ENCODE results near the gene SLC22A7.

The SLC22A7 gene

DNA sequence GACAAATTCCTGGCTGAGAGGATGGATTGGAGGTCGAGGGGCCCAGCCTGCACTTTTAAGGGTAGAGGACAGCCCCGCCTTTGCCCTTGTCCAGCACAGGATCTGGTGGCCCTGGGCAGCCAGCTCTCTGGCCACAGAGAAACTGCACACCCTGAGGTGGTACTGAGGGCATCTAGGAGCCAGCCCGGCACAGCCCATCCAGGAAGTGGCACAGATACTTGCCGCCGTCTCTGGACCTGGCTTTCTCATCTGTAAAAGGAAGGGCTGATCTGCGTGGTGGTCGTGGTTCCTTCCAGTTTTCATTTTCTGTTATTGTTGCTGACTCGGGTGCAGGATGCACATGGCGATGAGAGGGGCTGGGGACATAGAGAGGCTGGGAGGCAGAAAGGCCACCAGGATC is 16.0 kb upstream of the SLC22A7 start:
- no peak for DNase-seq (ENCODE audit: low read depth, low spot score)
- no peak overlapping the region for H3K27ac ChIP-seq

DNA sequence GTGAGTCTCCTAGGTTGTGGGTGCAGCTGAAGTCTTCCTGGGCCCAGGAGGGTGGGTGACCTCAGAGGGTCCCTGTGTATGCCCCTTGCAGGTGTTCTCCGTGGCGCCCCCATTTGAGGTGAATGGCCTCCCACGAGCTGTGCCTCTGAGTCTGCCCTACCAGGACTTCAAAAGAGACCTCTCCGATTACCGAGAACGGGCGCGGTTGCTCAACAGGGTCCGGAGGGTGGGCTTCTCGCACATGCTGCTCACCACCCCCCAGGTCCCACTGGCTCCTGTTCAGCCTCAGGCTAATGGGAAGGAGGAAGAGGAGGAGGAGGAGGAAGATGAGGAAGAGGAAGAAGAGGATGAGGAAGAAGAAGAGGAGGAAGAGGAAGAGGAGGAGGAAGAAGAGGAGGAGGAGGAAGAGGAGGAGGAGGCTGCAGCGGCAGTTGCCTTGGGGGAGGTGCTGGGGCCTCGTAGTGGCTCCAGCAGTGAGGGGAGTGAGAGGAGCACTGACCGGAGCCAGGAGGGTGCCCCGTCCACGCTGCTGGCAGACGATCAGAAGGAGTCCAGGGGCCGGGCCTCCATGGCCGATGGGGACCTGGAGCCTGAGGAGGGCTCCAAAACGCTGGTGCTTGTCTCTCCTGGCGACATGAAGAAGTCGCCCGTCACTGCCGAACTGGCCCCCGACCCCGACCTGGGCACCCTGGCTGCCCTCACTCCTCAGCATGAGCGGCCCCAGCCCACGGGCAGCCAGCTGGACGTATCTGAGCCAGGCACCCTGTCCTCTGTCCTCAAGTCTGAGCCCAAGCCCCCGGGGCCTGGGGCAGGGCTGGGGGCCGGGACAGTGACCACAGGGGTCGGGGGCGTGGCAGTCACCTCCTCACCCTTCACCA is 15.2 kb upstream of the SLC22A7 start:
- DNase-seq (ENCODE audit: low read depth, low spot score), result no peak
- no peak overlapping the region for H3K27ac ChIP-seq

DNA sequence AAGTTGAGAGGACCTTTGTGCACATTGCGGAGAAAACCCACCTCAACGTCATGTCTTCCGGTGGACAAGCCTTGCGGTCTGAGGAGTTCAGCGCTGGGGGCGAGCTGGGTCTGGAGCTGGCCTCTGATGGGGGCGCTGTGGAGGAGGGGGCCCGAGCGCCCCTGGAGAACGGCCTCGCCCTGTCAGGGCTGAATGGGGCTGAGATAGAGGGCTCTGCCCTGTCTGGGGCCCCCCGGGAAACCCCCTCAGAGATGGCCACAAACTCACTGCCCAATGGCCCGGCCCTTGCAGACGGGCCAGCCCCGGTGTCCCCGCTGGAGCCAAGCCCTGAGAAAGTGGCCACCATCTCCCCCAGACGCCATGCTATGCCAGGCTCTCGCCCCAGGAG is 14.6 kb upstream of the SLC22A7 start:
- DNase-seq (ENCODE audit: low read depth, low spot score), result no peak
- H3K27ac ChIP-seq, result no peak overlapping the region

DNA sequence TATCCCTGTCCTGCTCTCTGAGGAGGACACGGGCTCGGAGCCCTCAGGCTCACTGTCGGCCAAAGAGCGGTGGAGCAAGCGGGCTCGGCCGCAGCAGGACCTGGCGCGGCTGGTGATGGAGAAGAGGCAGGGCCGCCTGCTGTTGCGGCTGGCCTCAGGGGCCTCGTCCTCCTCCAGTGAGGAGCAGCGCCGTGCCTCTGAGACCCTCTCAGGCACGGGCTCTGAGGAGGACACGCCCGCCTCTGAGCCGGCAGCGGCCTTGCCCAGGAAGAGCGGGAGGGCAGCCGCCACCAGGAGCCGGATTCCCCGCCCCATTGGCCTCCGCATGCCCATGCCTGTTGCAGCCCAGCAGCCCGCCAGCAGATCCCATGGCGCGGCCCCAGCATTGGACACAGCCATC is 14.2 kb upstream of the SLC22A7 start:
- no peak for DNase-seq (ENCODE audit: low read depth, low spot score)
- H3K27ac ChIP-seq, result no peak overlapping the region

- DNase-seq (ENCODE audit: low read depth, low spot score), result no peak
- H3K27ac ChIP-seq, result no peak overlapping the region
Observed at GRCh38 chr6:43284991-43285781, 12.9 kb upstream of the SLC22A7 start.

DNA sequence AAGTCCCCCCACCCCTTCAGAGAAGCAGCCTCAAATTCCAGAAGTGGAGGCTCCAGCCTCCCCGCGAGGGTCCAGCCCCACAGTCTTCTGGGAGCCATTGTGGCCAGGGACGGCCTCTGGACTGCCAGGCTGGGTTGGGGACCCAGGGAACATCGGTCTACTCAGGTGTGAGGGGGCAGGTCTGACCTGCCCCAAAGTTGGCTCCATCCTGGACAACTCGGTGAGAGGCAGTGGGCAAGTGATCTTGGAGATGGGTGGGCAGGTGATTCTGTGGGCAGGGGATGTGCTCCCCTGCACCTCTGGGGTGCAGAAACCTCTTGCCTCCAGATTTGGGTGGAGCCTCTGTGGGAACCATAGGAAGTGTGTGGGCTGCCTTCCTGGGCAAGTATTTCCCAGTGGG is 12.2 kb upstream of the SLC22A7 start:
- DNase-seq (ENCODE audit: low read depth, low spot score), result no peak
- H3K27ac ChIP-seq, result no peak overlapping the region

- no peak overlapping the region for H3K27ac ChIP-seq
- no peak for DNase-seq (ENCODE audit: low read depth, low spot score)
Observed at GRCh38 chr6:43286456-43286979, 11.5 kb upstream of the SLC22A7 start.

- no peak overlapping the region for H3K27ac ChIP-seq
- DNase-seq (ENCODE audit: low read depth, low spot score), result no peak
Observed at GRCh38 chr6:43286980-43287716, 10.9 kb upstream of the SLC22A7 start.

DNA sequence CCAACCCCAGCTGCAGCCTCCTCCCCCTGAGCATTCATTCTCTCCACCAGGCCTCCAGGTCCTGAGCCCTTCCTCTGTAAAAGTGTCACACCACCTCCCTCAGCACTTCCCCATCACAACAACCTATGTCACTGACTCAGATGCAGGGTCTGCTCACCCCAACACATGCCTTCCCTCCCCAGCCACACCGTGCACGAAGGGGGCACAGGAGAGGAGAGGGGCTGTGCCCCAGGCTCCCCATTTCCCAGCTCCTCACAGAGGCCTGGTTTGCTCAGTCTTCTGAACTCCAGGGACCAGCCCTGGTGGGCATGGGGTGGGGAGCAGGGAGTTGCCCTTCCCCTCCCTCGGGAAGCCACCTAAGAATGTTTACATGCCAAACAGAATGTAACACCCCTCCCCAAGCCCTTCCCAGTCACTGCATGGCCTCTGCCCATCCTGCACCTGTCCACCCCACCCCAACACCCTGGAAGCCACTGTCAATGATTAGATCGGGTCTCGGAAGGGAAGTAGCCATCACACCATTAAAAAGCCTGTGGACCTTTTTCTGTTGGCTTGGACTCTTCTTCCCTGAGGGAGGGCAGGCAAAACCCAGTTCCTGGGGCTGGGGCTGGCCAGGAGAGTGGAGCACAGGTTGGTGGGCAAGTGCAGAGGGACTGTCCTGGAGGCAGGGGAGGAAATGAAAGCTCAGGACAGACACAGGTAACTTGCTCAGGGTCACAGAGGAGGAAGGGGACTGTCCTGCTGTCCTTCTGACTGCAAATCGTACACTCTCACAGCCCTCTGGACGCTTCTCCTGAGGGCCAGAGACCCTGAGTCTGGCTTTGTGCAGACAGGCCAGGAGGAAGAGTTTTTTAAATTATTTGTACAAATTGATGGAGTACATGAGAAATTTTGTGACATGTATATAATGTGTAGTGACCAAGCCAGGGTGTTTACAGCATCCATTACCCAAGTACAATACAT is 10.1 kb upstream of the SLC22A7 start:
- no peak overlapping the region for H3K27ac ChIP-seq
- DNase-seq (ENCODE audit: low read depth, low spot score), result no peak

DNA sequence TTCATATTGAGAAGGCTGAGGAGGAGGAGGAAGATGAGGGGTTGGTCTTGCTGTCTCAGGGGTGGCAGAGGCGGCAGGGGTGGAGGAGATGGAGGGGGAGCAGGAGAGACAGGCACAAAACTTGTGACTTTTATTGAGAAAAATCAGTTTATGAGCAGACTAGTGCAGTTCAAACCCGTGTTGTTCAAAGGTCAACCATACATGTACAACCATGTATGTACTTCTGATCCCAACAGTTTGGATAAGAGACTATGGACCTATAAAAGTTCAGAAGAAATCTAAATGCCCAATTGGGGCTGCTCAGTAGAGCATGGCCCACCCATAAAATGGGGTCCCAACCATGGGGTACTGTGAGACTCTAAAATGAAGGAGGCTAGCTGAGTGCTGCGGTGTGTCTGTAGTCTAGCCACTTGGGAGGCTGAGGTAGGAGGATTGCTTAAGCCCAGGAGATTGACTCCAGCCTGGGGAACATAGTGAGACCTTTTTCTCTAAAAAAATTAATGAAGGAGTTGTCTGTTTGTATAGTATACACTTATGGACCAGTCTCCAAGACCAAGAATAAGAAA is 7.6 kb upstream of the SLC22A7 start:
- no peak for DNase-seq (ENCODE audit: low read depth, low spot score)
- no peak overlapping the region for H3K27ac ChIP-seq

- no peak overlapping the region for H3K27ac ChIP-seq
- DNase-seq (ENCODE audit: low read depth, low spot score), result no peak
Observed at GRCh38 chr6:43290905-43291355, 7.1 kb upstream of the SLC22A7 start.

DNA sequence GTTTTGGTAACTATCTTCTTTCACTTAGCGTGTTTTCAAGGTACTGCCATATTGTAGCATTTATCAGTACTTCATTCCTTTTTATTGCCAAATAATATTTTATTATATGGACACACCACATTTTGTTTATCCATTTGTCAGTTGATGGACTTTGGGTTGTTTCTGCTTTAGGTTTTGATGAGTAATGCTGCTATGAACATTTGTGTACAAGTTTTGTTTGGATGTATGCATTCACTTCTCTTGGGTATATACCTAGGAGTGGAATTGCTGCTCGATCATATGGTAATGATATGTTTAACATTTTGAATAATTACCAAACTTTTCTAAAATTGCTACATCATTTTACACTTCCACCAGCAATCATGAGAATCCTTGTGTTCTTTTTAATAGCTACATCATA is 6.4 kb upstream of the SLC22A7 start:
- no peak overlapping the region for H3K27ac ChIP-seq
- DNase-seq (ENCODE audit: low read depth, low spot score), result no peak

DNA sequence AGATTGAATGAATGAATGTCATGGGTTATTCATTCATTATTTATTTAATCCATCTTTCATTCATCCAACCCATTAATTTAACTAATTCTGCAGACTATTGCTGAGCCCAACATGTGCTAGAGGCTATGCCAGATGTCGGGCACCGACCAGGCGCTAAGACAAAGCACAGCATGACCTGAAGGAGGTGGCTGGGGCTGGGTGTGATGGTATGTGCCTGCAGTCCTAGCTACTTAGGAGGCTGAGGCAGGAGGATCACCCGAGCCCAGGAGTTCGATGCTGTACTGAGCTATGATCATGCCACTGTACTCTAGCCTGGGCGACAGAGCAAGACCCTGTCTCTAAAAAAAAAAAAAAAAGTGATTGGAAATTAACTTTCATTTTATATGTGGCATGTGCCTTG is 5.7 kb upstream of the SLC22A7 start:
- no peak overlapping the region for H3K27ac ChIP-seq
- DNase-seq (ENCODE audit: low read depth, low spot score), result no peak

DNA sequence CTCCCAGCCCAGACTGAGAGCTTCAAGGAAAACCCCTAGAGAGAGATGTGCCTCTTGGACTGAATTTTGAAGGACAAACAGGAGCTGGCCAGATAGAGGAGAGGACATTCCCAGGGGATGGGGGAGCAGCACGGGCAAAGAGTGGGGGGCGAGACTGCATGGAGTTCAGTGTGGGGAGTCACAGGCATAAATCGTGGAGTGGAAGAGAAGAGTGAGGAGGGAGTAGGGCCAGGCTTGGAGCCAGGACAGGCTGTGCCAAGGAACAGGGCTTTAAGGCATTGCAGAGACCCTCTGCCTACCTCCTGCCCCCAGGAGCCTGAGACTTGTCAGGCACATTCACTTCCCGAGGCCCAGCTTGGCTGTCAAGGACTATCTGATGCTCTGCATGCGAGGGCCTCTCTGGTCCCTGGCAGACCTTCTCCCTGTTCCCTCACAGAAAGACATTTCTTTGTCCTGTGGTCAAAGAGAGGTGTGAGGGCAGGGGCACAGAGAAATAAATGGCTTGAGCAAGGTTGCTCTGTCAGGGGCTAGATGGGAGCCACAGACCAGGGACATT is 5.2 kb upstream of the SLC22A7 start:
- no peak for DNase-seq (ENCODE audit: low read depth, low spot score)
- no peak overlapping the region for H3K27ac ChIP-seq

DNA sequence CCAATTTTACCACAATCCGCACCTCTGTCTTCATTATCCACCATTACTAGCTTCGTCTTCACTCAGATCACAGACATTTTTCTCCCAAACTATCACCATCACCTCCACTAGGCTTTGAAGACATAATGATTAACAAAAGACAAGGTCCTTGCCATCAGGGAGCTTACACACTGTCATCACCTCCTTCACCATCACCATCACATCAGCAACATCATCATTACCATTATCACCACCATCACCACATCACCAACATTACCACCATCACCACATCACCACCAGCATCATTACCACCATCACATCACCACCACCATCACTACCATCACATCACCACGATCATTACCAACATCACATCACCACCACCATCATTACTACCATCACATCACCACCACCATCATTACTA is 4.4 kb upstream of the SLC22A7 start:
- H3K27ac ChIP-seq, result no peak overlapping the region
- DNase-seq (ENCODE audit: low read depth, low spot score), result no peak

DNA sequence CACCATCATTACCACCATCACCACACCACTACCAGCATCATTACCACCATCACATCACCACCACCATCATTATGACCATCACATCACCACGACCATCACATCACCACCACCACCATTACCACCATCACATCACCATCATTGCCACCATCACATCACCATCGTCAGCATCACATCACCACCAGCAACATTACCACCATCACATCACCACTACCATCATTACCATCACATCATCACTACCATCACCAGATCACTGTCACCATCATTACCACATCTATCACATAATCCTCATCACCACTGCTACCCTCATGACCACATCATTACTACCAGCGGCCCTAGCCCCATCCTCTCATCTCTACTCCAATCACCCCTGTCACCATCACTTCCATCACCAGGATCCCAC is 3.5 kb upstream of the SLC22A7 start:
- H3K27ac ChIP-seq, result no peak overlapping the region
- DNase-seq (ENCODE audit: low read depth, low spot score), result no peak

GRCh38 chr6:43295456-43295855 is 2.6 kb upstream of the SLC22A7 start:
- DNase-seq (ENCODE audit: low read depth, low spot score), result no peak
- H3K27ac ChIP-seq, result no peak overlapping the region

DNA sequence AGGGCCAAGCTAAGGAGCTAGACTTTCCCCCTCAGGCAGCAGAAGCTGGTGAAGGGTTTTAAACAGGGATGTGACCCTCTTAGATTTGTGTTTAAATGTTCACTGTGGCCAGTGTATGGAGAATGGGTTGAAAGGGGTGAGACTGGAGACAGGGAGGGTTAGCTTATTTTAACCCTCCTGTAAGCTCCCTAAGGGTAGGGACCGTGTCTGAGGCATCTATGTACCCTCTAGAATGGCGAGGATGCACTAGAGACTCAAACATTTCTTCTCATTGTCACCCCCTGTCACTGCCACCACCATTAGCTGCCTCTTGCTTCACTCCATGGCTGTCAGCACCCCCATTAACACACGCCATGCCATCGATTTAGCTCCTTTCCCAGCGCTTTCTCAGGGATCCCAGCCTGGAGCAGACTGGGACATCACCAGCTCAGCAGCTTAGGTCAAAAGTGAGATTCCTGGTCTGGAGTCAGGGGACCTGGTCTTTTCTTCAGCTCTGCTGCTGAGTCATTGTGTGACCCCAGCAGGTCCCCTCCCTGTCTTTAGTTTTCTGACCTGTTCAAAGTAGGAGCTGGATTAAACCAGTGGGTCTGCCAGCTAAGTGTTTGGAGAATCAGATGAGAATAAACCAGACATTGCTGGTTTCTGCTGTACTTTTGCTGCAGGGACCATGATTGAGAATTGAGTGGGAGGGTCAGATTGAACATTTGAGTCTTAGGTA is 1.1 kb upstream of the SLC22A7 start:
- no peak for DNase-seq (ENCODE audit: low read depth, low spot score)
- no peak overlapping the region for H3K27ac ChIP-seq
